KBM-7 (cell line): ENCODE measurements around the gene NAXE.
"Not testable (repeated sequence)": the region's sequence is repeated elsewhere in the genome, so short reads cannot be mapped to it uniquely, and the experiment has no call there.

Source experiments
- DNase-seq: peaks from one replicate; pipeline ENCODE4 v3.0.0-alpha.2; 2015
- in situ Hi-C: fragments of 300-500 bp; cut with MboI; formaldehyde crosslinking; loops from 2 replicates; pipeline ENCODE4 v1.14.3; 2020; ENCODE audit warnings: low sequenced_read_pairs, low pct_unique_long_range_greater_than_20kb, mixed read lengths

Gene NAXE

GRCh38 chr1:156560585-156561163, 30.9 kb upstream of the NAXE start:
- DNase-seq: no peak
- in situ Hi-C loops: no loop called here

GRCh38 chr1:156565519-156565918, 26.1 kb upstream of the NAXE start:
- in situ Hi-C loops: no loop called here
- DNase-seq: no peak

DNA sequence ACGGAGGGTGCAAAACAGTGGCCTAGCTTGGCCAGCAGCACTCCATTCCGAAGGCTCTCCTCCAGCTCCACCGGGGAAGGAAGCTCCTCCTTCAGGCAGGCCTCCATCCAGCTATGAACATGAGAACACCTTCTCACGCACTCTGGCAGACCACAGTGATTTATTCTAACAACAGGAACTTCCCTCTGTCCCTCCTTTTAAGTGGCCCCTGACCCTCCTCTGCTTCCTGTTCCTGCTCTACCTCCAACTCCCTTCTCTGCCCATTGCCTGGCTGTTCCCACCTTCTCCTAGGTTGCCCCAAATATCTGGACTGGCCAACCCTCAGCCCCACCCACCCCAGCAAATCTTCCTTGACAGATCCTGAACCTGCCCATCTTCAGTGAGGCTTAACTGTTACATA, 25.1 kb upstream of the NAXE start:
- in situ Hi-C loops: no loop called here

GRCh38 chr1:156571261-156571852, 20.2 kb upstream of the NAXE start:
- in situ Hi-C loops: no loop called here
- peak; percentile 70 for DNase-seq

More for the DNA sequence above, 25.1 kb upstream of the NAXE start:
- peak; percentile 68 for DNase-seq

DNA sequence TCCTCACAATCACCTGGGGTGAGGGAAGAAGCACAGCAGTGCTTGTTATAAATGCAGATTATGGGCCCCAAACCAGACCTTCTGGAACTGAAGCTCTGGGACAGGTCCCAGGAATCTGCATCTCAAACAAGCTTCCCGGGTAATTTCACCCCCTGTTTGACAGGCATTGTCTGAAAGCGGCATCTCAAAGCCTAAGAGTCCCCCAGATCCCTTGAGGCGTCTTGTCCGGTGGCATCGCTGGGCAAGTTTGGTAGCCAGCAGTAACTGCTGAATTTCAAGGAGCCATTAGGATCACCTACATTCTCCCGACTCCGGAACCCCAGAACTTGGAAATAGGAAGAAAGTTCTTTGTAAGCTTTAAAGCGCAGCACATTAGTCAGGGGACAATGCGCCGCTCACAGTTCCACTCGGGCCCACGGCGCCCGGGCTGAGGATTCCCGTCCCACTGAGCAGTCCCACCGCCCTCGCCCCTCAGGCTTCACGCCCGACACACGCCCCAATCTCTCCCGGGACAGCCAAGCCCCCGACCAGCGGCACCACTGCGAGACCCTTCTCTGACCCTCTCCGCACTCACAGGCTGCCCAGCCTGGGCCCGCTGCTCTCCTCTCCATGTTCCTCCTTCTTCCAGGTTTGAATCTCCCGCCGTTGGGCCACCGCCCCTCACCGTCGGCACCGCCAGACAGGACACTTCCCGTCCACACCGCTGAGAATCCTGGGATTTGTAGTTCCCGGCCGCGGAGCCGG, 19.5 kb upstream of the NAXE start, which contains the start of gene IQGAP3:
Gene IQGAP3, minus strand, starts transcription at position 647 of the 744 bp plus-strand sequence. Its CDS starts 36 bp downstream, at position 611.
- in situ Hi-C loops: no loop called here
- DNase-seq: peak; percentile 80

GRCh38 chr1:156572663-156573018, 18.9 kb upstream of the NAXE start:
- in situ Hi-C loops: no loop called here
- no peak for DNase-seq

- DNase-seq: no peak
- in situ Hi-C loops: no loop called here
Observed at GRCh38 chr1:156574039-156574633, 17.4 kb upstream of the NAXE start.

GRCh38 chr1:156577550-156577949, 14.0 kb upstream of the NAXE start:
- no peak for DNase-seq
- in situ Hi-C loops: no loop called here

DNA sequence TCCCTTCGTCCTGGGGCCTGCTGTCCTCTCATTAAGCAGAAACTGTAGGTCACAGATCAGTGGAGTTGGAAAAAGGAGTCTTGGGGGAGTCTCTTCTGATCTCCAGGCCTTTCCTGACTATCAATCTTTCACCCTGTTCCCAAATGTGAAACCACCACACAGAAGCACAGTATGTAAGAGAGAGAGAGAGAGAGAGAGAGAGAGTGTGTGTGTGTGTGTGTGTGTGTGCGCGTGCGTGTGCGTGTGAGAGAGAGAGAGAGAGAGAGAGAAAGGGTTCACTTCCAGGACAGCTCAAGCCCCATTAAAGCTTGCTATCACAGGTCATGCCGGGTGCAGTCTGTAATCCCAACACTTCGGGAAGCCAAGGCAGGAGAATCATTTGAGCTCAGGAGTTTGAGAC, 13.5 kb upstream of the NAXE start:
- in situ Hi-C loops: no loop called here
- DNase-seq: no peak

DNA sequence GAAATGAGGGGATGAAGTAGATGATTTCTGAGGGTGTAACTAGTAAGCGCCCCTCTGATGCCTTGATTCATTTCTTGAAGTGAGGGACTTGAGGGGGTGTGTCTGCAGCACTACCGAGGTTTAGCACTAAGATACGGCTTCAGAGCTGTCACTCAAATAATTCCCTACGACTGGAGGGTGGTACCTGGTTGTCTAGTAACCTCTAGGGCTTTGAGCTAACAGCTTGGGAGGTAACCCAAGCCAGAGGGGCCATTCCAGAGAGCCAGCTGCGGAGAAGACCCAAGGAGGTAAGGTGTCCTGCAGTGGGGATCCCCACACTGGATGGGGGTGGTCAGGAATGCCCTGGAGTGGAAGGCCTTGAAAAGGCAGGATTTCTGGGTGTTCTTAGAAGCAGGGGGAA, 12.1 kb upstream of the NAXE start, which contains the start of gene TTC24:
Gene TTC24, plus strand, starts transcription at position 252 of the 400 bp plus-strand sequence. CDS start 1,642 bp downstream, outside the sequence.
- in situ Hi-C loops: no loop called here
- no peak for DNase-seq

DNA sequence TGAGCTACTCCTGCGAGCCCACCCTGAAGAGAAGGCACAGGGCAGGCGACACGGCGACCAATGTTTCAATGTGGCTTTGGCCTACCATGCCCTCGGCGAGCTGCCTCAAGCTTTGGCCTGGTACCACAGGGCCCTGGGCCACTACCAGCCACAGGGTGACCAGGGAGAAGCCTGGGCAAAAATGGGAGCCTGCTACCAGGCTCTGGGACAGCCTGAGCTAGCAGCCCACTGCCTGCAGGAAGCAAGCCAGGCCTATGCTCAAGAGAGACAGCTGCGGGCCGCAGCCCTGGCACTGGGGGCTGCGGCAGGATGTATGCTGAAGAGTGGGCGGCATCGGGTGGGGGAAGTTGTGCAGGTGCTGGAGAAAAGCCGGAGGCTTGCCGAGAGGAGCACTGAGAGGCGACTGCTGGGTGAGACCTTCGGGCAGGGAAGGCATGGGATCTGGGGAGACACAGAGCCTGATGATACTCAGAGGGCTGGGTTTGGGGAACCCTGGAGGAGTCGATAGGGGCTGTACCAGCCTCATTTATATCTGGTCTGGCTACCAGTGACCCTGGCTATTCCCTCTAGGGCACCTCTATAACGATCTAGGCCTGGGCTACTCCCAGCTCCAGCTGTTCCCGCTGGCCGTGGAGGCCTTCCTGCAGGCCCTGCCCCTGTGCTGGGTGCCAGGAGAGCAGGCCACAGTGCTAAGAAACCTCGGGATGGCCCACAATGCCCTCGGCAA, 9.8 kb upstream of the NAXE start:
- in situ Hi-C loops: no loop called here
- DNase-seq: no peak

DNA sequence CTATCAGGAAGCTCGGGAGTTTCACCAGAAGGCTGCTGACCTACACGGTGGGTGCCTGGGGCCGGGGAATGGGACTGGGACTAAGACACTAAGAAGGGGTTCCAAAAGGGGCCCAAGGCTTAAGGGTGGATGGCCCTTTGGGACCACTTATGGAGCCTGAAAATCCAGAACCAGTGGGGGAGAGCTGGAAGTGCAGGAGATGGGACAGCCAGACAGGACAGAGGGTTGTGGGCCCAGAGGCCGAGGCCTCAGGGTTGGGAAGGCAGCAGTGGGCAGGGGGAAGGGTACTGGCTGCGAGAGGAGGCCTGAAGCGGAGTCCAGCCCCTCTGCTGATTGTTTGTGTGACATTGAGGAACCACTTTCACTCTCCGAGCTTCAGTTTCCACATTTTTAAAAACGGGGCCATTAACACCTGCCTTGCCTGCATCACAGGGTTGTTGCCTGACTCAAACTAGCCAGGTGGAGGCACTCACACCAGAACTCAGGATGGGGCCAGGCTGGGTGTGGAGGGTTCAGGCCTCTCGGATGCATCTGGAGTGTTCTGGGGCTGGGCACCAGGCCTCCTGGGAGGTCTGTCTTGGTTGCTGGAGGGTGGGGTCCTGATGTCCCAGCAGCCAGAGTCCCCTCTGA, 9.1 kb upstream of the NAXE start:
- no peak for DNase-seq
- in situ Hi-C loops: no loop called here

DNA sequence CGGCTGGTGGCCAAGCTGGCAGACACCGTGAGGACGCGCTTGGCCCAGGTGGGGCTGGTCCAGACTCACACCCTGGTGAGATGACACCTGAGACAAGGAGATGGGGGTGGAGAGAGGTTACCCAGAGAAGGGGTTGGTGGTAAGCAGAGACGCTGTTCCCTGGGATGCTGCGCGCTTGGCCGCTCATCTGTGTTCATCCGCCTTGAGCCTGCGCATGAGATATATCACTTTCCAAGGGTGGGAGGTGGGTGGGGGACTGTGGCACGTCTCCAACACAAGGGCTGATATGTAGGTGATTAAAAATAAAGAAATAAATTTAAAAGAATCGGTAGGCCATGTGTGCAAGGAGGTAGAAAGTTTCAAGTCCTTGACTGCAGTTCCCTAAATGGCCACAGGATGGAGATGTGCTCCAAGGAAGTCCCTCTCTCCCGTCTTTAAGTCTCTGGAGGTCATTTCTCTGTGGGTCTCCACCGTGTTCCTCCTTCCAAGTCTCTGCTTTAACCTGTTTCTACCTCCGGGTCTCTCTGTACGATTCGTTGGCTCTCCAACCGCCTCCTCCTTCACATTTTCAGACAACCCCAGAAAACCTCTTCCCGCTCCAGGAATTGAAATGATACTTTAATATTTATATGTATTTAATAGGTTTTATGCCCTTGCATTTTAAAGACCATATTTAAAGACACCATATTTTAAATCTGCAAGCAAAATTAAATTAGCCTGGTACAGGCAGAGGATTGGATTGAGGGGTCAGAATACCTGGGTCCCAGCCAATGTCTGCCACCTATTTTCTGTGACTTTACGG, 7.6 kb upstream of the NAXE start:
- peak; percentile 90 for DNase-seq
- in situ Hi-C loops: no loop called here

DNA sequence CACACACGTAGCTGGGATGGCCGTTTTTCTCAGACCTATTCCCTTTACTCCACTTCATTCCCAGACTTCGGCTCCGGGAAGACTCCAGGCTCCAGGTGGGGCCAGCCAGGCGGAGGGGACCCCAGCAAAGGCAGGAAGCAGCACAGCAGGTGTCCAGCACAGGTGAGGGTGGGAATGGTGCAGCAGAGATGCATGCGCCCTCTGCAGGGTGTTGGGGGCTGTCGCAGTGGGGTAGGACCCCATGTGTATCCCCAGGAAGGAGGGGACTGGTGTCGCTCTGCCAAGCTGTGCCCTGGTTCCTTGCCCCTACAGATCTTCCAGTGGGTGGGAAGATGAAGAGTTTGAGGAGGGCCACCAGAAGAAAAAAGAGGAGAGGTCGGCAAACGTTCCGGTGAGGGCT, 6.8 kb upstream of the NAXE start:
- DNase-seq: no peak

GRCh38 chr1:156586323-156586722, 5.3 kb upstream of the NAXE start:
- in situ Hi-C loops: no loop called here

More for the DNA sequence above, 6.8 kb upstream of the NAXE start:
- in situ Hi-C loops: no loop called here

DNA sequence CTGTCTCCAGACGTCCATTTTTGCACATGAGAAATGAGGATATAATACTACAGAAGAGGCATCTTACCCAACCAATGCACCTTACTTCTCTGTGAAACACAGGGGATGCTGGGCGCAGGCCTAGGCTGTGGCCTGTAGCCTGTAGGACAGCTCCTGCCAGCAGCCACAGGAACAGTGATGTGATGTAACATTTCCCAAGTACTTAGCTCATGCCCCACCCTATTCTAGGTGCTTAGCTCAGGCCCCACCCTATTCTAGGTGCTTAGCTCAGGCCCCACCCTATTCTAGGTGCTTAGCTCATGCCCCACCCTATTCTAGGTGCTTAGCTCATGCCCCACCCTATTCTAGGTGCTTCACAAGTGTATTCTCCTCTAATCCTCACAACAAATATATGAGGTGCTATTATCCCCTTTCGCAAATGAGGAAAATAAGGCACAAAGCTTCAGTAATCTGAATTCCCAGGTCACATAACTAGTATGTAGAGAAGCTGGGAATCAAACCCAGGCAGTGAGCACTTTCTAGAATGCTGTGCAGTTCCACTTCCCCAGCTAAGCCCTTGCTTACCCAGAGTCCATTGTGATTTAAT, 4.6 kb upstream of the NAXE start:
- no peak for DNase-seq
- in situ Hi-C loops: no loop called here

More at GRCh38 chr1:156586323-156586722, 5.3 kb upstream of the NAXE start:
- no peak for DNase-seq

GRCh38 chr1:156587927-156588326, 3.6 kb upstream of the NAXE start:
- in situ Hi-C loops, DNase-seq: not testable (repeated sequence)

- in situ Hi-C loops: no loop called here
- no peak for DNase-seq
Observed at GRCh38 chr1:156589546-156589945, 2.0 kb upstream of the NAXE start.
